ENCODE measurements around the gene MTHFD2L.

The MTHFD2L gene

GRCh38 chr4:74308215-74308614 is 150.3 kb downstream of the MTHFD2L start, which contains the start of gene EPGN:
Gene EPGN (plus strand): TSS chr4:74308470. CDS start chr4:74308534, 64 bp downstream.
- Histone ChIP-seq H3K9me3 (ENCODE audit: severe bottlenecking) (no peaks in the 10 kb centered on the region), H3K4me3 (ENCODE audit: severe bottlenecking) (peak within 1 kb of the TSS; percentile 33), H3K27ac (ENCODE audit: poor library complexity, severe bottlenecking) (peak within 1 kb of the TSS; percentile 86), H3K27me3 (ENCODE audit: insufficient read depth, poor library complexity, severe bottlenecking) (no peaks in the 10 kb centered on the region), H3K4me1 (ENCODE audit: insufficient read depth, poor library complexity, severe bottlenecking) (peaks cover 34% of the 10 kb centered on the region), H3K36me3 (ENCODE audit: low read depth) (peaks cover 33% of the 10 kb centered on the region)
- TF ChIP-seq CTCF (IDR thresholded peaks at IDR 0.05; ENCODE audit: poor library complexity, severe bottlenecking) = no peak
- ATAC-seq (ENCODE audit: low read depth) (peak; percentile 88), DNase-seq (ENCODE audit: low spot score) (peak; percentile 70)

GRCh38 chr4:74309223-74309622 is 151.3 kb downstream of the MTHFD2L start:
- H3K27ac ChIP-seq (ENCODE audit: poor library complexity, severe bottlenecking) = peak overlapping the region; percentile 86
- no peak for TF ChIP-seq CTCF (IDR thresholded peaks at IDR 0.05; ENCODE audit: poor library complexity, severe bottlenecking)
- no peak for DNase-seq (ENCODE audit: low spot score)
- H3K4me1 ChIP-seq (ENCODE audit: insufficient read depth, poor library complexity, severe bottlenecking) = peaks cover 34% of the 10 kb centered on the region
- peaks cover 41% of the 10 kb centered on the region for H3K36me3 ChIP-seq (ENCODE audit: low read depth)
- no peak for ATAC-seq (ENCODE audit: low read depth)
- H3K9me3 ChIP-seq (ENCODE audit: severe bottlenecking) = no peaks in the 10 kb centered on the region
- no peaks in the 10 kb centered on the region for H3K27me3 ChIP-seq (ENCODE audit: insufficient read depth, poor library complexity, severe bottlenecking)
- peak overlapping the region; percentile 33 for H3K4me3 ChIP-seq (ENCODE audit: severe bottlenecking)

- Histone ChIP-seq H3K36me3 (ENCODE audit: low read depth) (peaks cover 63% of the 10 kb centered on the region), H3K27me3 (ENCODE audit: insufficient read depth, poor library complexity, severe bottlenecking) (no peaks in the 10 kb centered on the region), H3K27ac (ENCODE audit: poor library complexity, severe bottlenecking) (no peak overlapping the region), H3K4me3 (ENCODE audit: severe bottlenecking) (no peak overlapping the region), H3K9me3 (ENCODE audit: severe bottlenecking) (no peaks in the 10 kb centered on the region), H3K4me1 (ENCODE audit: insufficient read depth, poor library complexity, severe bottlenecking) (peaks cover 34% of the 10 kb centered on the region)
- ATAC-seq (ENCODE audit: low read depth) = 0 out of 3 replicates have a peak, but pooled peaks have one; percentile 37
- no peak for DNase-seq (ENCODE audit: low spot score)
- peak; percentile 91 for TF ChIP-seq CTCF (IDR thresholded peaks at IDR 0.05; ENCODE audit: poor library complexity, severe bottlenecking)
Observed at GRCh38 chr4:74311696-74312313, 153.9 kb downstream of the MTHFD2L start.

GRCh38 chr4:74314329-74314728 is 156.4 kb downstream of the MTHFD2L start:
- Histone ChIP-seq H3K27ac (ENCODE audit: poor library complexity, severe bottlenecking) (no peak overlapping the region), H3K27me3 (ENCODE audit: insufficient read depth, poor library complexity, severe bottlenecking) (no peaks in the 10 kb centered on the region), H3K9me3 (ENCODE audit: severe bottlenecking) (no peaks in the 10 kb centered on the region), H3K4me3 (ENCODE audit: severe bottlenecking) (no peak overlapping the region), H3K36me3 (ENCODE audit: low read depth) (peaks cover 63% of the 10 kb centered on the region), H3K4me1 (ENCODE audit: insufficient read depth, poor library complexity, severe bottlenecking) (peaks cover 22% of the 10 kb centered on the region)
- TF ChIP-seq CTCF (IDR thresholded peaks at IDR 0.05; ENCODE audit: poor library complexity, severe bottlenecking) = no peak
- ATAC-seq (ENCODE audit: low read depth) = no peak
- DNase-seq (ENCODE audit: low spot score) = no peak

- Histone ChIP-seq H3K27me3 (ENCODE audit: insufficient read depth, poor library complexity, severe bottlenecking) (no peaks in the 10 kb centered on the region), H3K36me3 (ENCODE audit: low read depth) (peaks cover 63% of the 10 kb centered on the region), H3K4me3 (ENCODE audit: severe bottlenecking) (no peak overlapping the region), H3K9me3 (ENCODE audit: severe bottlenecking) (no peaks in the 10 kb centered on the region), H3K4me1 (ENCODE audit: insufficient read depth, poor library complexity, severe bottlenecking) (peaks cover 19% of the 10 kb centered on the region), H3K27ac (ENCODE audit: poor library complexity, severe bottlenecking) (no peak overlapping the region)
- DNase-seq (ENCODE audit: low spot score) = no peak
- ATAC-seq (ENCODE audit: low read depth) = no peak
- no peak for TF ChIP-seq CTCF (IDR thresholded peaks at IDR 0.05; ENCODE audit: poor library complexity, severe bottlenecking)
Observed at GRCh38 chr4:74314944-74315343, 157.0 kb downstream of the MTHFD2L start.
